IPS-NIHi11 (cell line): ENCODE data around the gene CHST15.

Source experiments
- DNase-seq: peaks from one replicate; pipeline ENCODE4 v3.0.0; 2012; ENCODE audit warnings: mixed read lengths, low spot score

The CHST15 gene

GRCh38 chr10:124065382-124066125, 27.8 kb downstream of the CHST15 start:
- peak; percentile 42 for DNase-seq

- no peak for DNase-seq
These were observed 28.7 kb downstream of the CHST15 start for GRCh38 chr10:124064676-124065075.

- no peak for DNase-seq
These were observed 29.4 kb downstream of the CHST15 start for GRCh38 chr10:124063750-124064603.

- no peak for DNase-seq
These were observed 31.0 kb downstream of the CHST15 start for GRCh38 chr10:124062390-124062789.

GRCh38 chr10:124061030-124061429, 32.4 kb downstream of the CHST15 start:
- DNase-seq: no peak

GRCh38 chr10:124060148-124060720, 33.2 kb downstream of the CHST15 start:
- DNase-seq: no peak

- DNase-seq: no peak
These were observed 33.8 kb downstream of the CHST15 start for GRCh38 chr10:124059551-124059950.

- no peak for DNase-seq
These were observed 34.9 kb downstream of the CHST15 start for GRCh38 chr10:124058346-124059003.

GRCh38 chr10:124057601-124058000, 35.8 kb downstream of the CHST15 start:
- no peak for DNase-seq

GRCh38 chr10:124056337-124056980, 36.9 kb downstream of the CHST15 start:
- DNase-seq: no peak

GRCh38 chr10:124053971-124054370, 39.4 kb downstream of the CHST15 start:
- DNase-seq: no peak

- DNase-seq: no peak
These were observed 40.8 kb downstream of the CHST15 start for GRCh38 chr10:124052561-124052960.

GRCh38 chr10:124050021-124051015, 43.1 kb downstream of the CHST15 start:
- DNase-seq: no peak

GRCh38 chr10:124049484-124049883, 43.9 kb downstream of the CHST15 start:
- no peak for DNase-seq

GRCh38 chr10:124048371-124049290, 44.8 kb downstream of the CHST15 start:
- DNase-seq: no peak

- no peak for DNase-seq
These were observed 45.8 kb downstream of the CHST15 start for GRCh38 chr10:124047427-124048152.

- DNase-seq: no peak
These were observed 47.5 kb downstream of the CHST15 start for GRCh38 chr10:124045801-124046355.

GRCh38 chr10:124045276-124045675, 48.1 kb downstream of the CHST15 start:
- DNase-seq: no peak
